HFF-Myc (cell line): ENCODE data around the gene VAMP8.

Experiments used
- DNase-seq: peaks from one replicate; pipeline ENCODE4 v3.0.0-alpha.2; 2011; ENCODE audit warnings: low read depth; ENCODE audit errors: extremely low read depth
- H3K4me3 ChIP-seq: replicated peaks from 2 replicates; pipeline ENCODE4 v1.5.1; 2011; ENCODE audit warnings: low read depth, mild to moderate bottlenecking, control low read depth, low read length
- TF ChIP-seq, protein P1 (sequence below): IDR thresholded peaks from 2 replicates; pipeline ENCODE4 v1.5.1; 2012; ENCODE audit warnings: mild to moderate bottlenecking, low read depth, low read length, control low read depth; ENCODE audit errors: missing control alignments

VAMP8 gene

DNA sequence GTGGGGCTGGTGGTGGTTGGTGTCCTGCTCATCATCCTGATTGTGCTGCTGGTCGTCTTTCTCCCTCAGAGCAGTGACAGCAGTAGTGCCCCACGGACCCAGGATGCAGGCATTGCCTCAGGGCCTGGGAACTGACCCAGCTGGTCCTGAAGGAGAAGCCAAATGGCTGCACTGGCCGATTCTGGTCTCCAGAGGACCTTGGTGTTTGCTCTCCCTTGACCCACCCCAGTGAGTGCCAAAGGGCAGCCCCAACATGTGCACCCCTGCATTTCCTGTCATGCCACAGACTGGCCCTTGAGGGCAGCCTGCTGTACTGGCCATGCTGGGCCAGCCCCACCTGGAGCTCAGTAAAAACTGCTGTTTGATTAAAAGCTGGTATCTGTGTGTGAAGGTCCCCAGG is 15.6 kb downstream of the VAMP8 start:
- H3K4me3 ChIP-seq = no peak overlapping the region
- TF ChIP-seq, protein P1, sequence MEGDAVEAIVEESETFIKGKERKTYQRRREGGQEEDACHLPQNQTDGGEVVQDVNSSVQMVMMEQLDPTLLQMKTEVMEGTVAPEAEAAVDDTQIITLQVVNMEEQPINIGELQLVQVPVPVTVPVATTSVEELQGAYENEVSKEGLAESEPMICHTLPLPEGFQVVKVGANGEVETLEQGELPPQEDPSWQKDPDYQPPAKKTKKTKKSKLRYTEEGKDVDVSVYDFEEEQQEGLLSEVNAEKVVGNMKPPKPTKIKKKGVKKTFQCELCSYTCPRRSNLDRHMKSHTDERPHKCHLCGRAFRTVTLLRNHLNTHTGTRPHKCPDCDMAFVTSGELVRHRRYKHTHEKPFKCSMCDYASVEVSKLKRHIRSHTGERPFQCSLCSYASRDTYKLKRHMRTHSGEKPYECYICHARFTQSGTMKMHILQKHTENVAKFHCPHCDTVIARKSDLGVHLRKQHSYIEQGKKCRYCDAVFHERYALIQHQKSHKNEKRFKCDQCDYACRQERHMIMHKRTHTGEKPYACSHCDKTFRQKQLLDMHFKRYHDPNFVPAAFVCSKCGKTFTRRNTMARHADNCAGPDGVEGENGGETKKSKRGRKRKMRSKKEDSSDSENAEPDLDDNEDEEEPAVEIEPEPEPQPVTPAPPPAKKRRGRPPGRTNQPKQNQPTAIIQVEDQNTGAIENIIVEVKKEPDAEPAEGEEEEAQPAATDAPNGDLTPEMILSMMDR = no peak
- no peak for DNase-seq

DNA sequence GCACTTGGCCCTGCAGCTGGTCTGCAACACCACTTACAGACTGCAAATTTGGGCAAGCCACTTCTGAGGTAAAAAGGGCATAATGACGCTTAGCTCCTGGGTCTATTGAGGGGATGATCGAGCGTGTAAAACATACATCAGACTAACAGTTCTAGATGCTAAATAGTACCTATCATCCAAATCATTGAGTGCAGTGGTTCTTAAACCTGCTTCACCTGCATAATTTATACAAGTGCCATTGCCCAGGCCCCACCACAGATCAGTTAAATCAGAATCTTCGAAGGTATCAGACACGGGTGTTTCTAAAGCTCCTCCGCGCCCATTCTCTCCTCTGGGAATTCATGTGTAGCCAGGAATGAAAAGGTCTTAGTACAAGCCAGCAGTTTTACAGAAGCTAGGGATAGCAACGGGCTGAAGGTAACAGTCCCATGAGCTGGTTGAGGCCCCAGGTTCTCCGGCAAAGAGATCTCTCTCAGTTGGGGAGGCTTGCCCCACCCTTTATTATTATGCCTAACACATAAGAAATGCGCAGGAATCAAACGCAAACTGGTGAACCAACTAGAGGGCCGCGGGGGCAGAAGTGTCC is 17.4 kb downstream of the VAMP8 start:
- H3K4me3 ChIP-seq = peak overlapping the region; percentile 67
- TF ChIP-seq, protein P1 = no peak
- no peak for DNase-seq

DNA sequence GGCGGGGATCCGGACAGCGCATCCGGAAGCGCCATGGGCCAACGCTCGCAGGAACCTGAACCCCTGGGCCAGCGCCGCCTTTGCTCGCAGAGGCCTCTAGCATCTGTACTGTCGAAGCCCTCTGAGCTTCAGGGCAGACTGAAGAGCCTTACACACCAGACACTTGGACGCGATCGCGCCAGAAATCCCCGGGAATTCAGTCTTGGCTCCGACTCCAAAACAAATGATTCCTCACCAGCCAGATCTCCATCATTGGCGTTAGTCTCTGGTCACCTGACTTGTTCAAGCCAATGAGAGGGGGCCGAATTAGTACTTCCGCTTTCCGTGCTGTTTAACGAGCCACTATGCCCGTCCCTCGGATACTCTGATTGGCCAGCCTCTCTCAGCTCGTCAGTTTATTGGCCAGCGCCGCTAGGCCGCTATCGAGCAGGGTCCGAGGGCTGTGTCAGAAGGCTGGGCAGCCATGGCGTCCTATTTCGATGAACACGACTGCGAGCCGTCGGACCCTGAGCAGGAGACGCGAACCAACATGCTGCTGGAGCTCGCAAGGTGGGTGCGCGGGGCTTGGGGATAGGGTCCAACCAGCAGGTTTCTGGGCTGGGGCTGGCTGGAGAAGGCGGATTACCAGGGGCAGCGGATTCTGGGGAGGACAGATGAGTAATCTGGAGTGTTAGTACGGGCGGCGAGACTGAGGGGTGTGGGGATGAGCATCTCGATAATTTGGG is 18.1 kb downstream of the VAMP8 start, which contains the start of gene RNF181:
RNF181 (plus strand) TSS at position 445 of the 725 bp plus-strand sequence; CDS start at position 464, 19 bp downstream.
- TF ChIP-seq, protein P1 = no peak
- peak within 1 kb of the TSS; percentile 67 for H3K4me3 ChIP-seq
- DNase-seq = peak; percentile 98

DNA sequence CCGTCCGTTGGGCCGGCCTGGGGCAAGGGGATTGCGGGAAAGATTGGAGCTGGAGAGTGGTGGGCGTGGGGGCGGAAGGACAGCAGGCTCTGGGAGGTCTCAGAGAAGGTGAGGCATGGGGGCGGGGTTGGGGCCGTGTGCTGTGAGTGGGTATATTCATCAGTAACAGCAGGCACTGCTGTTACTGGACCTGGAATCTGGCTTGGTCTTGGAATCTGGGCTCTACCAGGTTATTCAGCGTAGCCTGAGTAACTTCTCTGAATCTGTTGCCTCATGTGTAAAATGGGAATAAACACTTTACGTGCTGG is 18.6 kb downstream of the VAMP8 start:
- no peak for DNase-seq
- TF ChIP-seq, protein P1 = no peak
- peak overlapping the region; percentile 67 for H3K4me3 ChIP-seq

DNA sequence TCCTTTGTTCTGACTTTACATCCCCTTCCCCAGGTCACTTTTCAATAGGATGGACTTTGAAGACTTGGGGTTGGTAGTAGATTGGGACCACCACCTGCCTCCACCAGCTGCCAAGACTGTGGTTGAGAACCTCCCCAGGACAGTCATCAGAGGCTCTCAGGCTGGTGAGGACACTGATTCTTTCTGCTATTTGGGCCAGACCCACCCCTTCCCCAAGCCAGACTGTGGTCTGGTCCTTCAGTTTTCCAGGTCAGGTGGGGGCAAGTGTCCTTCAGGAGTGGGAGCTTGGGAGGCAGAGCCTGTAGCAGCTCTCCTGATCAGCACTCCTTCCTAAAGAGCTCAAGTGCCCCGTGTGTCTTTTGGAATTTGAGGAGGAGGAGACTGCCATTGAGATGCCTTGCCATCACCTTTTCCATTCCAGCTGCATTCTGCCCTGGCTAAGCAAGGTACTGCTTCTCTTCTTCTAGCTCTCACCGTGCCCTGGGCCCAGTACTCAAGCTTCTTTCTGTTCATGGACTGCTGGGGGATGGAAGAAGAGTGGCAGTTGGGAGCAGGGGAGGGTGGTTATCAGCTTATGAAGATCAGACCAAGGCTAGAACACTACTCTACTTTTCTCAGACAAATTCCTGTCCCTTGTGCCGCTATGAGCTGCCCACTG is 19.2 kb downstream of the VAMP8 start:
- DNase-seq = no peak
- H3K4me3 ChIP-seq = peak overlapping the region; percentile 67
- TF ChIP-seq, protein P1 = no peak

DNA sequence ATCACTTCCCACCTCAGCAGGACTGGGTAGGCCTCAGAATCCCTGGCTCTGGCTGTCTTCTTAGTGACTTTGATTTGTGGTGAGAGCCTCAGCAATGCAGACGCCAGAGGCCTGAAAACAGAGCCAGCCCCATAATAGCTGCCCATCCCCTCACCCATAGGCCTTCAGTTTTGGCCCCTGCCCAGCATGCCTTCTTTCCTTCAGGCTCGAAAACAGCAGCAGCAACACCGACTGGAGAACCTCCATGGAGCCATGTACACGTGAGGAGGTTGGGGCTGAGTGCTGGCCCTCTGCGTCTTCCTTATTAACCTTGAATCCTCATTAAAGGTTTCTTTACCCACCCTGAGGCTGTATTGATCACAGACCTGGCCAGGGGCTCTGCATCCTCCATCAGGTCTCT is 19.9 kb downstream of the VAMP8 start:
- TF ChIP-seq, protein P1 = no peak
- no peak overlapping the region for H3K4me3 ChIP-seq
- no peak for DNase-seq
